SK-N-SH treated with all-trans-retinoic acid at 6 μM for 48 hours (cell line): ENCODE measurements around the gene RHCE.
"Not testable (repeated sequence)": the region's sequence is repeated elsewhere in the genome, so short reads cannot be mapped to it uniquely, and the experiment has no call there.

ENCODE experiments used
- ATAC-seq: fragments of 200-7000 bp; cut with Tn5 transposase; 3 replicates; pipeline ENCODE4 v1.9.1; 2020; ENCODE audit warnings: mild to moderate bottlenecking, moderate library complexity
- BACH2 ChIP-seq: fragments of 250-450 bp; sonication (Bioruptor Pico); IDR thresholded peaks from 2 replicates; pipeline ENCODE4 v1.9.0; 2021; ENCODE audit warnings: mild to moderate bottlenecking, borderline replicate concordance
- CSDC2 ChIP-seq: fragments of 250-450 bp; sonication (Bioruptor Pico); IDR thresholded peaks from 2 replicates; pipeline ENCODE4 v1.5.0; 2020; ENCODE audit warnings: mild to moderate bottlenecking, moderate library complexity
- CSRNP3 ChIP-seq: fragments of 250-450 bp; sonication (Bioruptor Pico); IDR thresholded peaks from 2 replicates; pipeline ENCODE4 v1.5.1; 2021; ENCODE audit warnings: mild to moderate bottlenecking, moderate library complexity
- ISL1 ChIP-seq: fragments of 250-450 bp; sonication (Bioruptor Pico); IDR thresholded peaks from 2 replicates; pipeline ENCODE4 v2.1.2; 2022; ENCODE audit warnings: mild to moderate bottlenecking, moderate library complexity
- OSR1 ChIP-seq: fragments of 250-450 bp; sonication (Bioruptor Pico); IDR thresholded peaks from 2 replicates; pipeline ENCODE4 v1.8.0; 2022; ENCODE audit warnings: moderate library complexity, mild to moderate bottlenecking, inconsistent platforms
- PATZ1 ChIP-seq: fragments of 250-450 bp; sonication (Bioruptor Pico); IDR thresholded peaks from 2 replicates; pipeline ENCODE4 v1.8.0; 2020; ENCODE audit warnings: mild to moderate bottlenecking, moderate library complexity, borderline replicate concordance
- POU6F1 ChIP-seq: fragments of 250-450 bp; sonication (Bioruptor Pico); IDR thresholded peaks from 2 replicates; pipeline ENCODE4 v1.8.0; 2021; ENCODE audit warnings: low read depth, mild to moderate bottlenecking, moderate library complexity, borderline replicate concordance
- SNAI2 ChIP-seq: fragments of 250-450 bp; sonication (Bioruptor Pico); IDR thresholded peaks from 2 replicates; pipeline ENCODE4 v1.5.0; 2020; ENCODE audit warnings: mild to moderate bottlenecking, moderate library complexity
- TCF4 ChIP-seq: fragments of 250-450 bp; sonication (Bioruptor Pico); IDR thresholded peaks from 2 replicates; pipeline ENCODE4 v1.8.0; 2021; ENCODE audit warnings: mild to moderate bottlenecking, moderate library complexity, borderline replicate concordance
- TOX ChIP-seq: fragments of 250-450 bp; sonication (Bioruptor Pico); IDR thresholded peaks from 2 replicates; pipeline ENCODE4 v1.8.0; 2021; ENCODE audit warnings: mild to moderate bottlenecking, moderate library complexity, borderline replicate concordance
- TSHZ2 ChIP-seq: fragments of 250-450 bp; sonication (Bioruptor Pico); IDR thresholded peaks from 2 replicates; pipeline ENCODE4 v1.5.0; 2020; ENCODE audit warnings: mild to moderate bottlenecking, moderate library complexity
- ZC3H10 ChIP-seq: fragments of 250-450 bp; sonication (Bioruptor Pico); IDR thresholded peaks from 2 replicates; pipeline ENCODE4 v1.5.1; 2021; ENCODE audit warnings: mild to moderate bottlenecking, moderate library complexity
- ZFP3 ChIP-seq: fragments of 250-450 bp; sonication (Bioruptor Pico); IDR thresholded peaks from 2 replicates; pipeline ENCODE4 v1.5.0; 2020; ENCODE audit warnings: mild to moderate bottlenecking, moderate library complexity
- ZFP30 ChIP-seq: fragments of 450-650 bp; formaldehyde crosslinking; IDR thresholded peaks from 2 replicates; pipeline ENCODE4 v1.5.0; 2022; ENCODE audit warnings: mild to moderate bottlenecking, moderate library complexity
- ZNF565 ChIP-seq: fragments of 450-650 bp; formaldehyde crosslinking; conservative IDR thresholded peaks from 2 replicates; pipeline ENCODE4 v1.5.0; 2020; ENCODE audit warnings: low read depth, mild to moderate bottlenecking, moderate library complexity
- ZNF70 ChIP-seq: fragments of 450-650 bp; formaldehyde crosslinking; IDR thresholded peaks from 2 replicates; pipeline ENCODE4 v1.5.0; 2020; ENCODE audit warnings: mild to moderate bottlenecking, moderate library complexity

RHCE gene

GRCh38 chr1:25392841-25393240, 27.8 kb downstream of the RHCE start:
- no peak for TF ChIP-seq BACH2
- no peak for TF ChIP-seq TSHZ2 (CRISPR knock-in tag)
- TF ChIP-seq ZFP30, result no peak
- TF ChIP-seq PATZ1 (CRISPR knock-in tag), result no peak
- no peak for TF ChIP-seq CSDC2 (CRISPR knock-in tag)
- no peak for TF ChIP-seq TCF4
- TF ChIP-seq SNAI2 (CRISPR knock-in tag), result no peak
- ATAC-seq, result no peak

GRCh38 chr1:25389721-25390120, 30.9 kb downstream of the RHCE start:
- ATAC-seq, result not testable (repeated sequence)

- ATAC-seq, result not testable (repeated sequence)
These were observed 31.9 kb downstream of the RHCE start for GRCh38 chr1:25388691-25389090.

GRCh38 chr1:25387096-25387495, 33.5 kb downstream of the RHCE start:
- ATAC-seq, result peak; percentile 20; the same call in 1 of the 3 replicates

GRCh38 chr1:25383875-25384274, 36.8 kb downstream of the RHCE start:
- ATAC-seq, result not testable (repeated sequence)

GRCh38 chr1:25383090-25383489, 37.5 kb downstream of the RHCE start:
- not testable (repeated sequence) for ATAC-seq

- ATAC-seq, result not testable (repeated sequence)
These were observed 38.1 kb downstream of the RHCE start for GRCh38 chr1:25382543-25382942.

GRCh38 chr1:25378367-25378766, 42.3 kb downstream of the RHCE start:
- ATAC-seq, result not testable (repeated sequence)

- peak; percentile 78; the same call in 1 of the 2 replicates for TF ChIP-seq TOX (CRISPR knock-in tag)
- TF ChIP-seq ISL1, result peak; percentile 61
- TF ChIP-seq ZC3H10, result 0 out of 2 replicates have a peak, but pooled peaks have one; percentile 32
- TF ChIP-seq, all 23 proteins: peak for 3; not testable (repeated sequence) for 20
- ATAC-seq, result peak; percentile 92
These were observed 48.9 kb downstream of the RHCE start for GRCh38 chr1:25371757-25372156.

GRCh38 chr1:25369691-25370271, 50.8 kb downstream of the RHCE start:
- ATAC-seq, result not testable (repeated sequence)

GRCh38 chr1:25369241-25369640, 51.4 kb downstream of the RHCE start:
- ATAC-seq, result no peak
- TF ChIP-seq ZNF70 (CRISPR knock-in tag), result no peak
- no peak for TF ChIP-seq BACH2
- no peak for TF ChIP-seq ZFP30
- TF ChIP-seq CSRNP3 (CRISPR knock-in tag), result no peak
- no peak for TF ChIP-seq ZNF565
- TF ChIP-seq ZFP3, result no peak
- no peak for TF ChIP-seq POU6F1 (CRISPR knock-in tag)
- TF ChIP-seq OSR1 (CRISPR knock-in tag), result no peak
